ENCODE data around the gene PVALEF.

The PVALEF gene

DNA sequence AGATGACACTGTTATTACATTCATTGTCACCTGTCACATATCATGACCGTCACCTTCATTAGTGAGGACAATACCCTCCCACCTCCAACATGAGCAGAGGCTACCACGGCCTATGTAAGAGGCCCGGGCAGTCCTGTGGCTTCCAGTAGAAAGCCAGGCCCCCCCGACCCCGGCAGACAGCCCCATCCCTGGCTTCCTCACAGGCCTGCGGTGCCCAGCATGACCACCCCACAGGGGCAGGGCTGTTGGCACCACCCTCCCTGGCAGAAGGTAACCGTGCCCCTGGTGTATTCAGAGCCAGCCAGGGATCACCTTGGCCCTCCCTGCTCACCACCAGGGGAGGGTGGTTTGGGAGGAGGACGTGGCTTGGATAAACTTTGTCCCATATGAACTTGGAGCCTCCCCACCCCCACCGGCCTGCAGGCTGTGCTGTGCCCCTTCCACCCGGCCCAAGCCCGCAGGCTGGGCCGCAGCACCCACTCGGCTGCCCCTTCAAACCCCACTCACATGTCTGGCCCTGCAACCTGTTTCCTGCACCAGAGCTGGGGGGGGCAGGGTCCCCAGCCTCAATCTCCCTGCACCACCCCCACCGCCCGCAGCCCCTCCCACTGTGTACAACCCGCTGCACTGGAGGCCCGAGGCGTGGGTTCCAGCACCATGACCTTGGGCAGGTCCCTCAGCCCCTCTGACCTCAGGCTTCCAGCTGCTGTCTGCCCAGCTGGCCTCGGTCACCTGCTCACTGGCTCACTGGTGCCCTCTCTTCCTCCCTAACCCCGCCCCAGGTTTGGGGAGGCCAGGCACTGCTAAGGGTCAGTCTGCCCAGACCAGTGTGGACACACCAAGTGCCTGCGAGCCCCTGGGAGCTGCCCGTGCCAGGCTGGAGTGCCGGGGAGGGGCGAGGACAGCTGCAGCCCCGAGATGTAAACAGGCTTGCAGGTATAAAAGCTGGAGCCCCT lies 13.1 kb downstream of the PVALEF start:
- in situ Hi-C loops (cut with HindIII; ENCODE audit: low sequenced_read_pairs): no loop called here

DNA sequence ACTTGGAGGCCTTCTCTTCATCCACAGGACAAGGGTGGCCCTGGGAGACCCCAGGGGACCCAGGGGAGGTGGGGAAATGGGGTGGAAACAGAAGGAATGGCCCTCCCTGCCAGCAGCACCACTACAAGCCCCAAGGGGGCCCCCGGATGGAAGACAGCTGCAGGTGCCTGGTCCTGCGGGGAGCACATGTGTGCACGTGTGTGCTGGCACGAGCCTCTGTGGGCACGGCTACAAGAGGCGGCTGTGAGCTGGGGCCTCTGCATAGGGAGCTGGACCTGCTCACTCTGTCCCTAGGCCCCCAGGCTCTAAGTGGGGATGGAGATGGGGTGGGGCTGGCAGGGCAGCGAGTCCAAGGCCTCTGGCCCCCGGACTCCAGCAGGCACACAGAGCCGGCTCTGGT lies 13.9 kb downstream of the PVALEF start:
- in situ Hi-C loops (cut with HindIII; ENCODE audit: low sequenced_read_pairs): no loop called here

DNA sequence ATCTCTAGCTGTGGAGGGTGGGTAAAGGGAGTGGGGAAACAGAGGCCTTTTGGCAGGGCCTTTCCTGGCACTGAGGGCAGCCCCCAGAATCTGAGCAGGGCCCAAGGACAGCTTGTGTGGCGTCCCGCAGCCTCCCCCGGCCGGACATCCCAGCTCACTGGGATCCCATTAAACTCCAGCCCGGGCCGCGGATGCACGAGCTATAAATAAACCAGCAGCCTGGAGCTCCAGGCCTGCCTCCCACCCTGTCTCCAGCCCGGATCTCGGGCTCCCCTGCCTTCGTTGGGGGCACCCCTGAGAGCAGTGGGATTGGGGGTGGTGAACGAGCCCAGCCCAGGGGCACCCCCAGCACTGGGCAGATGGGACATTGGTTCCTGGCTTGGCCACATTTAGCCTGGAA lies 14.6 kb downstream of the PVALEF start:
- in situ Hi-C loops (cut with HindIII; ENCODE audit: low sequenced_read_pairs): no loop called here

DNA sequence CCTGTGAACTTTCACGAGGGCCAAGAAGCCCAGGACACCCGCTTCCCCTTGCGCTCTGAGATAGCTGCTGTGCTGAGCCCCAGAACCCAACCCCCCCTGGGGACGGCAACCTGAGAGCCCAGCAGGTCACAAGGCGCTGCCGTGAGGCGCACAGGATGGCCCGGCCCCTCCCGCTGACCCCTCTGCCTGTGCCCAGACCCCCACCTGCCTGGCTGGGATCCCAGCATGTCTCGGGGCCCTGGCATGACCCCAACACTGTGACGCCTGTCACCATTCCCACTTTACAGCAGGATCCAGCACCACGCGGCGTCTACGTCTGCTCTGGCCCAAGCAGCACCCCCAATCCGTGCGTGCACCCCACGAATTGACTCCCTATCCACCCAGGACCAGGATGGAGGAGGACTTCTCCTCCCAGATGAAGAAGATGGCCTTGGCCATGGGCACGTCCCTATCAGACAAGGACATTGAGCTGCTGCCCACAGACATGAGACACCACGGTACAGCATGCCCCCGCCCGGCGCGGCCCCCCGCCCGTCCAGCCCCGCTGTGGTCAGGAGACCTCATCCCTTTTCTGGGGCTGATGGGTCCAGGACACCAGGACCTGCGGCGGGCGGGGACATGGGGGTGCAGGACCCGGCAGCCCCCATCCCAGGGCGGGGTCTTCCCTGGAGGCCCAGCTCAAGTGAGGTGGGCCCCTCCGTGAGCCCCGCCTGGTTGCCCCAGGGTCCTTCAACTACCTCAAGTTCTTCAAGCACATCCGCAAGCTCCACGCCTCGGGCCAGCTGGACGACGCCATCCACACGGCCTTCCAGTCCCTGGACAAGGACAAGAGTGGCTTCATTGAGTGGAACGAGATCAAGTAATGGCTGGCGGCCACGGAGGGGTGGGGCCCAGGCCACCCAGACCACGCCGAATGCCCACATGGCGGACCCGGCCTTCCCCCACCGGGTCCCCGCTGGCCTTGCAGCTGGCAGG lies 15.8 kb downstream of the PVALEF start:
- in situ Hi-C loops (cut with HindIII; ENCODE audit: low sequenced_read_pairs): no loop called here

DNA sequence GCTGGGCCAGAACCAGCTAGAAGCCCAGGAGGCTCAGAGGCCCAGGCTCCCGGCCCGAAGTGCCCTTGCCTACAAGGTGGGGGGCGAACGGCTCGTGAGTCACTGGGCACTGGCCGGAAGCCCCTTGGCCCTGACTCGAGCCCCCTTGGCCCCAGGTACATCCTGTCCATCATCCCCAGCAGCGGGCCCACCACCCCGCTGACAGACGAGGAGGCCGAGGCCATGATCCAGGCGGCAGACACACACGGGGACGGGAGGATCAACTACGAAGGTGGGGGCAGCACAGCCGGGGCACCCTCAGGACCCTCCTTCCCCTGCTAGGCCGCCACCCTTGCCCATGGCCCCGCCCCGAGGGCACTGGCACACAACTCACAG lies 16.5 kb downstream of the PVALEF start:
- in situ Hi-C loops (cut with HindIII; ENCODE audit: low sequenced_read_pairs): no loop called here

DNA sequence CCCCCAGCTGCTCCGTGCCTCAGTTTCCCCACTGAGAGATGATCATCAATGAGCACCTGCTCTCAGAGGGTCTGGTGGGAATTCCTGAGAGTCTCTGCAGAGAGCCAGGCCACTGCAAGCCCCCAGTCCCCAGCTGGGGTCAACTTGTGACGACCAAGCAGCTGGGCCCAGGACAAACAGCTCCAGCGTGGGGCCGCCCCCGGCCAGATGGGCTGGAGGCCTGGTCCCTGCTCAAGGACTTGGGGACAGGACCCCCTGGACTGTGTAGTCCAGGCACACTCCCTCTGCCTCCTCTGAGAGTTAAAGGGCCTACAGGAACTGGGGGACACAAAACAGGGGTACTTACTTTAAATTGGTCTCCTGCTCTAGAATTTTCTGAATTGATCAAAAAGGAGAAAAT lies 17.3 kb downstream of the PVALEF start:
- in situ Hi-C loops (cut with HindIII; ENCODE audit: low sequenced_read_pairs): no loop called here

DNA sequence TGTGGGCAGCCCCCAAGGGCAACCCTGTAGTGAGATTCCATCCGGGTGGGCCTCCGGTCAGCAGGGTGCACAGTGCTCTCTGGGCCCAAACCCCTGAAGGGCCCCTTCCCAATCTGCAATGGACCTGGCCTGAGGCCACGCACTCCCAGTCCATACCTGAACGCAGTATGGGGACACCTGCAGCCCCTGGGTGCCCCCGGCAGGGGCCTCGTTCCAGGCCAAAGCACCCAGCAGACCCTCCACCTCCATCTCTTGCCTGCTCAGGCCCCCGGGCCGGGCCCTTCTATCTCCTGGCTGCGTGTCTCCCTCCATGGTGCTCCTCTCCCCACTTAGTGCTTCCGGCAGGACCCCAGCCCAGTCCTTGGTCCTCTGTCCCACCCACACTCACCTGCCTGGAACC lies 18.0 kb downstream of the PVALEF start:
- in situ Hi-C loops (cut with HindIII; ENCODE audit: low sequenced_read_pairs): no loop called here

DNA sequence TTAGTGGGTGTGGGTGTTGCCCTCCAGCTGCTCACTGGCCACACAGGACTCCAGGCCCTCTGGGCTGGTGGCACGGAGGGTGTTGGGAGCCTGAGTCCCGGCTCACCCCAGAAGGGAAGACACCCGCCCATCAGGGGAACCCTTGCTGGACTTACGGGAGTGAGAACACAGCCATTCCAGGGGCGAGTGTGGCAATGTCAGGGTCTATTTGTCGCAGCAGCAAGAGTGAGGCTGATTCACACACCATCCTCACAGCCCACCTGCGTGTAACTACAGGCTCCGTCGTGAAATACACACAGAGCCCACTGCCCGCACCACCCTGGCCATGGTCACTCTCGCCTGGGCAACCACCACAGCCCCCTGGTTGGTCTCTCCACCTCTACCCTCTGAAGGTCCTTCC lies 18.5 kb downstream of the PVALEF start:
- in situ Hi-C loops (cut with HindIII; ENCODE audit: low sequenced_read_pairs): no loop called here

DNA sequence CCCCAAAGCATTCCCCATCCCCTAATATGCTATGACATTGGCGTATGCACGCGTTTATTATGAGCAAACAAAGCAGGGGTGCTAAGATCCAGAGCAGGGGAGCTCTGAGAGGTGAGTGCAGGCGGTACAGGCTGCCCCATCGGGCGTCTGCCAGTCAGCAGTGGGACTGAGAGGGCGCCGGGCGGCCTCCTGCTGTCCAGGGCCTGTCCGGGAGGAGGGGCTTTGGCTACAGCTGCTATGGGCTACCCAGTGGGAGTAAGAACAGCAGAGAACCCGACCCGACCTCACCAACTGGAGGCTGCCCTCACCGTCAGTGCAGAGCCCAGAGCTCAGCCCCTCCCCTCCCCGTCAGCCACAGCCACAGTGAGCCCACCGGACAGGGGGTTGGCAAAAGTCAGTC lies 19.2 kb downstream of the PVALEF start:
- in situ Hi-C loops (cut with HindIII; ENCODE audit: low sequenced_read_pairs): no loop called here

DNA sequence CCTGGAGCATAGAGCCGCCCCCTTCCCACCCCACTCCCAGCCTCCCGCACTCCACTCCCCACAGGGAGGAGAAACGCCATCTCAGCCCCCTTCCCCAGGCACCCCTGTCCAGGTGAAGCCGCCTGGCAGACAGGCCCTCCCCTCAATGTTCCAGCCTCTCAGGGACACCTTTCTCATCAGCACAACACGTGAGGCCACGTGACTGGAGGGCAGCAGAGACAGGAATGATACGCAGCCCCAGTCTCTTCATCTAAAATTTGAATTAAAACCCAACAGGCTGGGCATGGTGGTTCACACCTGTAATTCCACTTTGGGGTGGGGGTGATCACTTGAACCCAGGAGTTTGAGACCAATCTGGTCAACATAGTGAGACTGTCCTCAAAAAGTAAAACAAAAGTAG lies 20.9 kb downstream of the PVALEF start:
- in situ Hi-C loops (cut with HindIII; ENCODE audit: low sequenced_read_pairs): loop anchor here (5.0 kb wide), 1 partner anchor 44 kb away; no protein-coding TSS in a partner anchor

DNA sequence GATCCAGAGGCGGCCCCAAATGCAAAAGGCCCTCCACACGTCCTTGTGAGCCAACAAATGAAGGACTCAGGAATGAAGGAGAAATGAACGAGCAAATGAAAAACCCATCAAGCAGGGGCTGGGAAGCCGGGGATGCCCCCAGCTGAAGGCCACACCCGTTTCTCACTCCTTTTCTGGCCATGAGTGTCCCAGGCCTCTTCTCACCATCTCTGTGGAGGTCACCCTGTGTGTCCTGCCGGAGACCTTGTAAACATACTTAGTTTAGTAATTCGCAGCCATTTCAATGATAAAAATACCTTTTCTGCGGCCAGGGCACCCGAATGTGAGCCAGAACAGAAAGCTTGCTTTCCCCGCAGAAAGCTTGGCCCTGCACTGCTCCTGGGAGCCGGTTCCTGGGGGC lies 21.8 kb downstream of the PVALEF start:
- in situ Hi-C loops (cut with HindIII; ENCODE audit: low sequenced_read_pairs): loop anchor here (5.0 kb wide), 1 partner anchor 45 kb away; no protein-coding TSS in a partner anchor

DNA sequence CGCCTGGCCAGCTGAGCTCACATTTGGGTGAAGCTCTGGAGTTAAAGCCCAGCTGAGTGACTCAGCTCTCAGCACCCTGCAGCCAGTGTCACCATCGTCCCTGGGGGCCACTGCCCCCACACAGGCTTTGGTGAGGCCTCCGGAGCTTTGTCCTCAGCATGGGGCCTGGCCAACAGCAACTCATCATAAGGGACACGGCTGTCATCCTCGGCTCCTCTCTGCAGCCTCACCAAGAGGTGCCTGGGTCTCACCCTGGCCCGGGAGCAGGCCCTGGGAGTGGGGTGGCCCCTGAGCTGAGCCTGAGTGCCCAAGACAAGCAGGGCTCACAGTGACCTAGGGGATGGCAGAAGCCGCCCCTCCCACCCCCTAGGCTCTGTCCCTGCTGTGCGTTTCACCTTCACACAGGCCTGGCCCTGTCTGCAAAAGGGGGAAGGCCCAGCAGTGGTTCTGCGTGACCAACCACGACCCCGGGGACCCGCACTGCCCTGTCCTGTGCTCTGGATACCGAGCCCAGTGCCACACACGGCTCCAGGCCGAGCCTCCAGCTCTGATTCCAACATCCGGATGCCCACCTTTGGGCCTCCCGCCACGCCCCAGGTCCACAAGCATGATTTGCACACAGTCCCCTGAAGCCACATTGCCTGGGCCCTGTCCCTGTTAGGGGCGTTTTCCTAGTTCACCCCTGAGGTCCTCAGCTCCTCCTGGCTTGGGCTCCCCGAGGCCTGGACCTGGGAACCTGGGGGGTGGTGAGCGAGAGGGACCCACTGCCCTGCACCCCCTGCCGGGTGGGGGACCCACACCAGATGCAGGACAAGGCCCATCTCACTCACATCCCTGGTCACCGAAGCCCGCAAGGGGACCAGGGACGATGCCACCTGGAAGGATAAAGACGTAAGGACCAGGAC lies 22.5 kb downstream of the PVALEF start:
- in situ Hi-C loops (cut with HindIII; ENCODE audit: low sequenced_read_pairs): loop anchor here (5.0 kb wide), 1 partner anchor 46 kb away; no protein-coding TSS in a partner anchor

DNA sequence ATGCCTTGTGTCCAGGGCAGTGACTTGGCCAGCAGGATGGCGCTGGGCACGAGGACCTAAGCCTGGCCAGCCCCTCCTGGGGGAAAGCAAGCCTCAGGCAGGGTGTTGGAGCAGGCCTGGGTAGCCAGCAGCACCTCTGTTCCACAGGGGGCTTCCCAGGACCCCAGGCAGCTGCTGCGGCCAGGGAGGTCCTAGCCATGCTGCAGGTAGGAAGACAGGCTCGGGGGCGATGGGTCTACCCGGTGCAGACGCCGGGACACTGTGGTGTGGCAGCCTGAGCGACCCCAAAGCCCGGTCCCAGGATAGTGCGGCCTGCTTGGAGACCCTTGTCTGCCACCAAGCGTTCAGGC lies 23.2 kb downstream of the PVALEF start:
- in situ Hi-C loops (cut with HindIII; ENCODE audit: low sequenced_read_pairs): loop anchor here (5.0 kb wide), 1 partner anchor 46 kb away; no protein-coding TSS in a partner anchor

DNA sequence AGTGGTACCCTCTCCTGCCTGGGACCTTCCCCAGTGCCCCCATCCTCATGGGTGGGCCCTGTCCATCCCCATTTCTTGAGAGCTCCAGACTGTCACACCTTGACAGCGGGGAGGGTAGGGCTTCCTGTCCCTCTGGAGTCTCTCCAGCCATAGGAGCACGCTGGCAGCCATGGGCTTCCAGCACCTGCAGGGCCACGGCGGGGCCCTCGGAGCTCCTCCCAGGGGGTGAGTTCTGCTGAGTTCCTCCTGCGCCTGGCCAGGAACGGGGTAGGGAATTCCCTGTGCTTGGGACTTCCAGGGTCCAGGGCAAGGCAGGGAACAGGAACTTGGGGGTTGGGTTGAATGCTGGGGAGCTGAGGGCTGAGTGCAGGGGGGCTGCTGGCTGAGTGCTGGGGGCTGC lies 23.7 kb downstream of the PVALEF start:
- in situ Hi-C loops (cut with HindIII; ENCODE audit: low sequenced_read_pairs): loop anchor here (5.0 kb wide), 1 partner anchor 47 kb away; no protein-coding TSS in a partner anchor

DNA sequence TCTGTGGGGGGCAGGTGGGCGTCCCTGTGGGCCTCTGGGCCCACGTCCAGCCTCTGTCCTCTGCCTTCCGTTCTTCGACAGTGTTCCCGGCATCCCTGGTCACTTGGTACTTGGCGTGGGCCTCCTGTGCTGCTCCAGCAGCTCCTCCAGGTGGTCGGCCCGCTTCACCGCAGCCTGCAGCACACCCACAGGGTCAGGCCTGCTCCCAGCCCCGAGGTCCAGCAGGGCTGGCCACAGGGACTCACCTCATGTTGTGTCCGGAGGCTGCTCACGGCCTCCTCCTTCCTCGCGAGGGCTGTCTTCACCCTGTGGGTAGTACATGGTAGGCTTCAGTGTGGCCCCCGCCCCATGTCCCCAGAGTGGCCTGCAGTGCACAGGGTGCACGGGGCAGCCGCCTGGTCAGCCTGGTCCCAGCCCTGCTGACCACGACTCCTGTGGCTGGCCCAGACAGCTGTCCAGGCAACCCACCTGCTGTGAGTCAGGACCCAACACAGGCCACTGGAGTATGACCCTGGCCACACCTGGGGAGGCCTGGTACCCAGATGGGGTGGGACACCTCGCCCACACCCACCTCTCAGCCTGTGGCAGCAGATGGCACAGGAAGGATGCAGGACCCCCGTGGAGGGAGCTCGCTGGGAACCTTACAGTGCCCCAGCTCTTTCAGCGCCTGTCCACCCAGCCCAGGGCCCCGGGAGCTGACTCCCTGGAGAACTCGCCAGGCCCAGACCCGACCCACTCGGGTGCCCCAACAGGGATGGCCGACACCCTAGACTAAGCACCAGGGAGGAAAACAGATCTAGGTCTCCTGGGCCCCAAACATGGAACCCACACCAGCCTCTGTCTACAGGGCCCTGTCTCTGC lies 24.6 kb downstream of the PVALEF start:
- in situ Hi-C loops (cut with HindIII; ENCODE audit: low sequenced_read_pairs): loop anchor here (5.0 kb wide), 1 partner anchor 48 kb away; no protein-coding TSS in a partner anchor

DNA sequence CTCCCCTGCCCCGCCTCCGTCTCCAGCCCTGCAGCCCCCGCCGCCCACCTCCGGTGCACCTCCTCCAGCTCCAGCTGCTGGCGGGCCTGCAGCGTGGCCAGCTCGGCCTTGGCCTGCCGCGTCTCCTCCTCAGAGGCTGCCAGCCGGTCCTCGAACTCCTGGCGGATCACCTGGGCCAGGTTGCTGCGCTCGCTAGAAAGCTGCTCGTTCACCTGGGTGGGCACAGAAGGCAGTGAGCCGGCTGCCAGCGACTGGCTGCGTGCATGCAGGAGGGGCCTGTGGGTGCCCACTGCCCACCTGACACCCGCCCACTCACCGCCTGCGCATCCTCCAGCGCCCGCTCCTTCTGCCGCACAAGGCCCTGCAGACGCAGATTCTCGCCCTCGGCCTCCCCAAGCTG lies 25.3 kb downstream of the PVALEF start:
- in situ Hi-C loops (cut with HindIII; ENCODE audit: low sequenced_read_pairs): no loop called here

DNA sequence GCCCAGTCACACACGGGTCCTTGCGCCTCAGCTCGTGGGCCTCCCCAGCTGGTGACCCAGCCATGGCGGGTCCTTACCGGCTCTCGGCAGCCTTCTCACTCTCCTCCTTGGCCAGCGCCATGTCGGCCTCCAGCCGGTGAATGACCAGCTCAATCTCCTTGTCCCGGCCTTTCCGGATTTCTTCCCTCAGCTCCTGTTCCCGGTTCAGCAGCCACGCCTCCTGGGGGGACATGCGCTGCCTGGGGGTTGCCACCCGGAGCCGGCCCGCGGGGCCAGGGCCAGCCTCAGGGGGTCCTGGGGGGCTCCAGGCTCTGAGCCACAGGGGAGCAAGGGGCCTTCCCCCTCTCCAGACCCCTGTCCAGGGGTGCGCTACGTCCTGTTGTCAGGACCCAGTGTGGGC lies 25.8 kb downstream of the PVALEF start:
- in situ Hi-C loops (cut with HindIII; ENCODE audit: low sequenced_read_pairs): no loop called here

DNA sequence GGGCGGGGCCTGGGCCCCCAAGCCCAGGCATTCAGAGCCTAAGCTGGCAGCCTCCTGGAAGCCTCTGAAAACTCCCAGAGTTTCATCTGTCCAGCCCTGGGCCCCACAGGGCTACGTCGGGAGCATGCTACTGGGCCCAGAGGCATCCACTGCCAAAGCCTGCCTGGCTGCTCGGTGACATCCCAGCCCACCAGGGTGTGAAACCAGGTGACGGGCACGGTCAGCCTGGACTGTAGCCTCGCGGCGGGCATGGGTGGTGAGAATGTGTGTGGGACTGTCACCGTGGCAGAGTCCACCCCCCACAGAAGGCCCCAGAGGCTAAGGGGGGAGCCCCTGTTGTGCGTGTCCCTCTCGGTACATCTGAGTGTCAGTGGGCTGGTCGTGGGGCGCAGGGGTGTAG lies 26.3 kb downstream of the PVALEF start:
- in situ Hi-C loops (cut with HindIII; ENCODE audit: low sequenced_read_pairs): no loop called here

DNA sequence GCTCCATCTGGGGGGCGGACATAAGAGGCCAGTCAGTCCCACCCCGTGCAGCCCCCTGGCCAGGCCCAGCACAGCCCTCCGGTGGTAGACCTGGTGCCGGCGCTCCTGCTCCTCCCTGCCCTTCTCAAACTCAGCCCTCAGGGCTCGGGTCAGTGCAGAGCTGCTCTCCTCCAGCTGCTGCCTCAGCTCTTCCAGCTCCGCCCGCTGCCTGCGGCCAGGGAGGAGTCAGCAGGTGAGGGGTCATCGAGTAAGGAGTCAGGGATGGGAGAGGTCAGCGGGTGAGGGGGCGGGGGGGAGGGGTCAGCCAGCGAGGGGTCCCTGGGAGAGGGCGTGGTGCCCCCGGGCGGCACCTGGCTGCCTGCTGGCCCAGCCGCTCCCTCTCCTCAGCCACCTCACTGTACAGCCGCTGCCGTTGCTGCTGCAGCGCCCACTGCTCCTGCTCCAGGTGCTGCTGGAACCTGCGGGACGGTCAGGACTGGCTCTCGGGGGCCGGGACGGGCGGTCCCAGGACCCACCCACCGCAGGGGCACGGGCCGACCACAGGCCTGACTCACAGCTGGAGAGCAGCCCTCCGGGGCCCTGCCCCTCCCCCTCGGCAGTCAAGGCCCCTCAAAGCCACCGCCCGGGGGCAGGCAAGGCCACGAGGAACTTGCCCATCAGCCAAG lies 27.2 kb downstream of the PVALEF start:
- in situ Hi-C loops (cut with HindIII; ENCODE audit: low sequenced_read_pairs): no loop called here

All from endothelial cell of hepatic sinusoid (primary cell).